HUES64 (cell line): Measurements from ENCODE around the gene MORC4.

Source experiments
- H3K27ac ChIP-seq: 2 replicates; pipeline ENCODE4 v1.7.0; 2013; ENCODE audit warnings: low read depth, low read length, inconsistent platforms
- H3K27me3 ChIP-seq: 2 replicates; pipeline ENCODE4 v1.6.1; 2013; ENCODE audit warnings: mild to moderate bottlenecking, low read length; ENCODE audit not compliant: insufficient read depth
- H3K36me3 ChIP-seq: 2 replicates; pipeline ENCODE4 v1.6.1; 2013; ENCODE audit warnings: mild to moderate bottlenecking, low read length; ENCODE audit not compliant: insufficient read depth
- H3K4me1 ChIP-seq: 2 replicates; pipeline ENCODE4 v1.6.1; 2013; ENCODE audit warnings: mild to moderate bottlenecking, low read length, moderate library complexity; ENCODE audit not compliant: insufficient read depth
- H3K4me3 ChIP-seq: 2 replicates; pipeline ENCODE4 v1.5.1; 2013; ENCODE audit warnings: mild to moderate bottlenecking, low read length, moderate library complexity
- H3K9ac ChIP-seq: 2 replicates; pipeline ENCODE4 v1.6.1; 2013; ENCODE audit warnings: mild to moderate bottlenecking, low read depth, low read length
- H3K9me3 ChIP-seq: 2 replicates; pipeline ENCODE4 v1.6.1; 2013; ENCODE audit warnings: low read depth, low read length; ENCODE audit not compliant: insufficient read depth
- WGBS: fragments of 150-250, 120-280 bp; methylation state at CpG from one replicate; pipeline ENCODE4 v1.1.7; 2013; ENCODE audit warnings: missing lambda C conversion rate; 5-methylcytosine and 5-hydroxymethylcytosine counted together

The MORC4 gene

DNA sequence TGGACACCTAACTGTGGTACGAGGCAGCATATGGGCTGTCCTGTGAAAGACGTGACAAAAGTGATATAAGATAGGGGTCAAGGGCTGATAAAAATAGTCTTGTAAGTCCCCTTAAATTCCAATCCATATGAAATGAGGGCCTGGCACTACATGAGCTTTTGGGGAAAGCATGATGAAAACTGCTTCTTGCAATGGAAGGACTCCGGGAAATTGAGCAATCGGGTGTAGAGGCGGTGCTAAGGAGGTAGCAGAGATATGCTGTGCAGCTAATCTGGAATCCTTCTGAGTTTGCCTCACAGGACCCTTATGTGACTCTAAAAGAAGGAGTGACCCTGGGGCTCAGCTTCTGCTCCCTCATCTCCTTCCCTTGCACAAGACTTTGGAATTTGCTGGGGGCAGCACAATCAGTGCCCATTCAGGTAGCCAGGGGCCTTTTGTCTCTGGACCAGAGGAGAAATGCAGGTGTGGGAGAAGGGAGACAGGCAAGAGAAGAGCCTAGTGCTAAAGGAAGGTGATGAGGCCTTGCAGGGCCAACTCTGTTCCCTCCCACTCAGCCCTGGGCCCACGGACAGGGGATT, 67.0 kb downstream of the MORC4 start:
- Histone ChIP-seq H3K4me3 (no peak overlapping the region), H3K27ac (no peak overlapping the region), H3K27me3 (no peaks in the 10 kb centered on the region), H3K9me3 (no peaks in the 10 kb centered on the region), H3K36me3 (no peaks in the 10 kb centered on the region), H3K9ac (no peak overlapping the region), H3K4me1 (no peaks in the 10 kb centered on the region)
- WGBS: 89% methylated on average over 5 of the region's 6 CpGs

- Histone ChIP-seq H3K4me1 (no peaks in the 10 kb centered on the region), H3K27ac (no peak overlapping the region), H3K27me3 (no peaks in the 10 kb centered on the region), H3K9ac (no peak overlapping the region), H3K9me3 (no peaks in the 10 kb centered on the region), H3K4me3 (no peak overlapping the region), H3K36me3 (no peaks in the 10 kb centered on the region)
- WGBS: 89% methylated on average over 4 of the region's 4 CpGs
Observed at GRCh38 chrX:106932492-106932923, 67.5 kb downstream of the MORC4 start.

DNA sequence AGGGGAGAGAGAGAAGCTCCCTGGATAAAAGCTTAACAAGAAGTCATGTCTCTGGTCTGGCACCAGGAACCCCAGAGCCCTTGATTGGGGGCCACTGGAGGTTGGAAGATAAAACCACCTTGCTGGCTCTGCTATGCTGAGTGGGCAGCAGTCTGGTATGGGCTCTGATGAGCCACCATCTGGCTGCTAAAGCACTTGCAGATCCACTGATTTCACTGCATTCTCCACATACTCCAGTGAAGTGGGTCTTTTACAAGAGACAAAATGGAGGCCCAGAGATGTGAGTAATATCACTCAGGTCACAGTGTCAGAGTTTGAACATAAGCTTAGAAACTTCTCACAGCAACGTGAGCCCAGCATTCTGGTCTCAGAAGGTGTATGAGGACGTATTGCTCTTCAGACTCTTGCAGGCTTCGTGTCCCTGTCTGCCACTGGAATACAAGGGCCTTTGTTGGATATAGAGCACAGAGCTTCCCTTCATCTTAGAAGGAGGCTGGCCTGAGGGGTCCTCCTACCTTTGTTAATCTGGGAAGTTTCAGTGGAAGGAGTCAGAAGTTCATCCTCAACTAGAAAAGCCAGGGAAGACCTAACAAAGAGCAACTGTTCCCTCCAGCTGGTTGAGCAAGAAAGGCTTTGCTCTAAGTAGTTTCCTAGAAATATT, 68.1 kb downstream of the MORC4 start:
- H3K9me3 ChIP-seq: no peaks in the 10 kb centered on the region
- no peak overlapping the region for H3K9ac ChIP-seq
- no peak overlapping the region for H3K4me3 ChIP-seq
- H3K27me3 ChIP-seq: no peaks in the 10 kb centered on the region
- H3K27ac ChIP-seq: no peak overlapping the region
- H3K4me1 ChIP-seq: no peaks in the 10 kb centered on the region
- 82% methylated on average over 3 of the region's 3 CpGs for WGBS
- no peaks in the 10 kb centered on the region for H3K36me3 ChIP-seq

GRCh38 chrX:106928227-106928626, 71.8 kb downstream of the MORC4 start:
- no peaks in the 10 kb centered on the region for H3K4me1 ChIP-seq
- no peaks in the 10 kb centered on the region for H3K27me3 ChIP-seq
- no peaks in the 10 kb centered on the region for H3K36me3 ChIP-seq
- no peak overlapping the region for H3K9ac ChIP-seq
- 91% methylated on average over 4 of the region's 4 CpGs for WGBS
- H3K9me3 ChIP-seq: no peaks in the 10 kb centered on the region
- H3K4me3 ChIP-seq: no peak overlapping the region
- H3K27ac ChIP-seq: no peak overlapping the region

GRCh38 chrX:106927700-106928099, 72.3 kb downstream of the MORC4 start:
- Histone ChIP-seq H3K27ac (no peak overlapping the region), H3K9me3 (no peaks in the 10 kb centered on the region), H3K36me3 (no peaks in the 10 kb centered on the region), H3K27me3 (no peaks in the 10 kb centered on the region), H3K4me1 (no peaks in the 10 kb centered on the region), H3K4me3 (no peak overlapping the region), H3K9ac (no peak overlapping the region)
- 87% methylated on average over 5 of the region's 5 CpGs for WGBS

- WGBS: 95% methylated on average over 3 of the region's 3 CpGs
- Histone ChIP-seq H3K4me1 (no peaks in the 10 kb centered on the region), H3K4me3 (no peak overlapping the region), H3K9me3 (no peaks in the 10 kb centered on the region), H3K9ac (no peak overlapping the region), H3K27ac (no peak overlapping the region), H3K36me3 (no peaks in the 10 kb centered on the region), H3K27me3 (no peaks in the 10 kb centered on the region)
Observed at GRCh38 chrX:106927023-106927422, 73.0 kb downstream of the MORC4 start.

DNA sequence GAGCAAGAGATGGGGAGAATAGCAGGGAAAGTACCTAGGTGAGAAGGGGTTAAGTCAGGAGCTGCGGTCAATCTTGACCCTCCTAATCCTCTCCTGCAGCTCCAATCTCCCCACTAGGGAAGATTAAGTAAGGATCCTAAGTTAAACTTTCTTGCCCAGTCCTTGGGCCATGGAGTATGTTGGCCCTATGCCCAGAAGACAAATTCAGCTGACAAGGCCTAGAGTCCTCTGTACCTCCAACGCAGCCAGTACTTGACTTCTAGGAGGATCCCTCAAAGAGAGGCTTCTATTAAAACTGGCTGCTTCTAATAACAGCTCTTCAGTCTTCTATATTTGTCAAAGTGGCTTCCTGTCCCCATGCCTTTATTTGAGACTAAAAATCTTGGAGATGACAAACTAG, 78.4 kb downstream of the MORC4 start:
- no peak overlapping the region for H3K27ac ChIP-seq
- H3K4me3 ChIP-seq: no peak overlapping the region
- no peaks in the 10 kb centered on the region for H3K9me3 ChIP-seq
- WGBS: 88% methylated on average over 1 of the region's 2 CpGs
- no peaks in the 10 kb centered on the region for H3K36me3 ChIP-seq
- no peak overlapping the region for H3K9ac ChIP-seq
- H3K27me3 ChIP-seq: no peaks in the 10 kb centered on the region
- peaks cover 10% of the 10 kb centered on the region; the same call in 1 of the 2 replicates for H3K4me1 ChIP-seq

DNA sequence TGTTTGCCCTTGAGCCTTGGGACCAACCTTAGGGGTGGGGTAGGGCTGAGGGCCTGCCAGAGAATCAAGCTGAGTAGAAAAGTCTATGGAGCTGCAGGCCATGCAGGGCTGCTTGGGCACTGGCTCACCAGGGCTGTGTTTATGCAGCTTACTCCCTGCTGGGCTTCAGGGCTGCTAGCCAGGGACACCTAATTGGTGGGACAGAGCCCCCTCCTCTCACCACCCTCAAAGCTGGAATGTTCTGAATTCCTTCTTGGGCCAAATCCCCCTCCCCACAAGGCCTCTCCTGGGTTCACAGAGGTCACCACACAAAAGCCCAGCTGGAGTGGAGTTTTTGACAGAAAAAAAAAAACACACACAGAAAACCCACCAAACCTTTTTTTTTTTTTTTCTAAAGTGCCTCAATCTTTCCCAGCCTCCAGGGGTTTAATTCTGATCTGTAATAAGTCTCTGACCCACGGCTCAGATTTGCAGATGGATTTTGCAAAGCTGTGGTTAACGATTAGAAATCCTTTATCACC, 80.0 kb downstream of the MORC4 start, which contains the start of gene CLDN2:
TSS of gene CLDN2 (plus strand) at position 471 of the 521 bp plus-strand sequence. CDS start 7,827 bp downstream, outside the sequence.
- no peaks in the 10 kb centered on the region for H3K36me3 ChIP-seq
- no peaks in the 10 kb centered on the region for H3K27me3 ChIP-seq
- peak within 1 kb of the TSS; percentile 16; the same call in 1 of the 2 replicates for H3K27ac ChIP-seq
- H3K9me3 ChIP-seq: no peaks in the 10 kb centered on the region
- no peak within 1 kb of the TSS for H3K4me3 ChIP-seq
- H3K4me1 ChIP-seq: peaks cover 10% of the 10 kb centered on the region; the same call in 1 of the 2 replicates
- H3K9ac ChIP-seq: no peak within 1 kb of the TSS
- 0% methylated on average over 2 of the region's 2 CpGs for WGBS

DNA sequence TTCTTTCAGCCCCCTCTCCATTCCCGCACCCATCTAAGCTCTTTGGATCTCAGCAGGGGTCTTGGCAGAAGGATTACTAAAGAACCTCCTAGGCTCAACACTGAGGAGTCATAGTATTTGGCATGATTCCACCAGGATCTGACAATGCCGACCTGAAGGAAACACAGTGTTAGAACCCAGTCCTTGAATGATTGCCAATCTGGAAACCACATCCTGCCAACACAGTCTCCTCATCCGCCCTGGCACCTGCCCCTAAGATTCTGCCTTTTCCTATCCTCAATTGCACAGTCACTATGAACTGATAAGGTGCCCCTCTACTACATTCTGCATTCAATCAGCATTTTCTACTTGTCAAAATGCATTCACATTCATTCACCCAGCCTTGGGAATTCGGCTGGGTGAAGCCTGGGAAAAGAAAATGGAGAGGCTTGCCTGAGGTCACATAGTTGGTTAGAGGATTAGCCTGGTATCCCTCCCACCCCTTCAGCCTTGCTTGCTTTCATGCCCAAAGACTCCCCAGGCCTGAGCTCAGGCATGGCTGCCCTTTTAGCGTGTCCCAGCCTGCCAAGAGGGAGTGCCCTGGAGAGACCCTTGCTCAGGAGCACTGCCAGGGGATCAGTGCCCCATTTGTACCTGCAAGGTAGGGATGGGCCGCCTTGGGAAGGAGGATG, 82.0 kb downstream of the MORC4 start:
- Histone ChIP-seq H3K9me3 (no peaks in the 10 kb centered on the region), H3K4me3 (no peak overlapping the region), H3K9ac (no peak overlapping the region), H3K27ac (no peak overlapping the region), H3K27me3 (no peaks in the 10 kb centered on the region), H3K4me1 (peaks cover 10% of the 10 kb centered on the region; the same call in 1 of the 2 replicates), H3K36me3 (no peaks in the 10 kb centered on the region)
- WGBS: 79% methylated on average over 5 of the region's 6 CpGs

DNA sequence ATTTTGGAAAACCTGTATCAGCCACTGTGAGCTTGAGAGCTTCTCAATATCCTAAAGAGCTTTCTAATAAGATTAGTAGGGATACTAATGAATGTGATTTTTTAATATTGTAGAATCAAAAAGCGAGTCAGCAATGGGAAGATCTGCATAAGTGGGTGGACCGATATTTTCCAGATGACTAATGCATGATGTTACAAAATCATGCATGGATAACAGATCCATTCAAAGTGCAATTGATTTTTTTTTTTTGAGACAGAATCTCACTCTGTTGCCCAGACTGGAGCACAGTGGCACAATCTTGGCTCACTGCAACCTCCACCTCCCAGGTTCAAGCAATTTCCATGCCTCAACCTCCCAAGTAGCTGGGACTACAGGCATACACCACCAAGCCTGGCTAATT, 87.1 kb downstream of the MORC4 start:
- Histone ChIP-seq H3K27ac (no peak overlapping the region), H3K9ac (no peak overlapping the region), H3K27me3 (no peaks in the 10 kb centered on the region), H3K4me3 (no peak overlapping the region), H3K36me3 (no peaks in the 10 kb centered on the region), H3K4me1 (no peaks in the 10 kb centered on the region), H3K9me3 (no peaks in the 10 kb centered on the region)
- 94% methylated on average over 2 of the region's 2 CpGs for WGBS

DNA sequence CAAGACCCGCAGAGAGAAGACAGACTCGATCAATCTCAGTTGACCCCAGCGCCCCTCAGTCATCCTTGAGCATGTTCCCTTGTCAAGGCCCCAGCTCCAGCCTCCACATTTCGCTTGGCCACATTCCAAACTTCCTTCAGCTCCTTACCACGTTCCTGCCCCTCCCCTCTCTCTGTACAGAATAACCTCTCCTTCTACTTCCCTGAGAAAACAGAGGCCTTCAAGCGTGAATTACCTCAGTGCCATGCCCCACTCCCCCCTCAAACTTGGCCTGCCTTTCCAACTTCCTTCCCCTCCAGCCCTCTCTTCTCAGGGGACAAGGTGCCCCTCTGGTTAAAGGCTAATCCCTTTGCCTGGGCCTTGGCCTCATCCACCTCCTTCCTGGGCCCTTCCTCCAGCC, 93.7 kb downstream of the MORC4 start:
- H3K27me3 ChIP-seq: no peaks in the 10 kb centered on the region
- H3K9me3 ChIP-seq: no peaks in the 10 kb centered on the region

More for the DNA sequence above, 93.7 kb downstream of the MORC4 start:
- no peak overlapping the region for H3K4me3 ChIP-seq
- no peak overlapping the region for H3K9ac ChIP-seq
- no peaks in the 10 kb centered on the region for H3K4me1 ChIP-seq
- no peak overlapping the region for H3K27ac ChIP-seq
- WGBS: 85% methylated on average over 6 of the region's 6 CpGs
- no peaks in the 10 kb centered on the region for H3K36me3 ChIP-seq
